ENCODE measurements around the gene SLC7A1. TPM values are rescaled to one million over a fixed set of nuclear protein-coding genes. Genes with fewer than 3 reads are reported as not detected.
"Not testable (repeated sequence)": the region's sequence is repeated elsewhere in the genome, so short reads cannot be mapped to it uniquely, and the experiment has no call there.

The SLC7A1 gene
- total RNA-seq, result 39.9 and 42.4 TPM in 2 replicates

DNA sequence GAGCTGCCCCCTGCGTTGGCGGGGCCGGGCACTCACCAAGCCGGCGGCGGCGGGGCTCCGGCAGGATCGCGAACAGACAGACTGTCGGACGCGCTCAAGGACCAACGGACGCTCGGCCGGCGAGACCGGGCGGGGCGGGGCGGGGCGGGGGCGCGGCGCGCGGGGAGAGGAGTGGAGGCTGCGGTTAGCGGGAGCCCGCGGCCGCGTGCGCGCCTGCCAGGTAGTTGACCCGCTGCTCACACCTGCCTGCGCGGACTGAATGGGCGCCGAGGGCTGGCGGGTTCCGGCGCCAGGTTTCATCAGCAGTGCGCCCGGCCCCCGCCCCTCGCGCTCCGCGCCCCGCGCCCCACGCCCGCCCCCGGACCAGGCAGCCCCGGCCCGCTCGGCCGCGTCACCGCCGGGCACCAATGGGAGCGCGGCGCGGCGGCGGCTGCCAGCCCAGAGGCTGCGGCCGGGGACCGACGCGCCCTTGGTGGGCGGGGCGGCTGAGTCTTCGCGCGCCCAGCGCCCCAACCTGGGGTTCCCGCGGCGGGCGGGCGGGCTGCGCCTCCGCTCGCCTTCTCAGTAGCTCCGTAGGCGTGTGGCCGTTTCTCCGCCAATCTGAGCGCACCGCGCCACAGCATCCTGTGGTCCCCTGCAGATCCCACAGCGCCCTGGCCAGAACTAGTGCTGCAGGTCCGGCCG lies at the start of gene SLC7A1:
SLC7A1 (minus strand) TSS at position 309 of the 684 bp plus-strand sequence. CDS start 59,500 bp downstream, outside the sequence.
- peaks cover 7% of the 10 kb centered on the region for H3K36me3 ChIP-seq (ENCODE audit: control insufficient read depth, insufficient read depth, low read length)
- no peak for TF ChIP-seq CTCF (IDR thresholded peaks at IDR 0.05; ENCODE audit: insufficient read depth, low read length, severe bottlenecking)
- DNase-seq (ENCODE audit: low read depth), result peak; percentile 69
- H3K27me3 ChIP-seq (ENCODE audit: control insufficient read depth, insufficient read depth, low read length), result no peaks in the 10 kb centered on the region
- H3K4me3 ChIP-seq (ENCODE audit: low read depth, low read length), result peak within 1 kb of the TSS; percentile 89
- FAIRE-seq, result no peak

DNA sequence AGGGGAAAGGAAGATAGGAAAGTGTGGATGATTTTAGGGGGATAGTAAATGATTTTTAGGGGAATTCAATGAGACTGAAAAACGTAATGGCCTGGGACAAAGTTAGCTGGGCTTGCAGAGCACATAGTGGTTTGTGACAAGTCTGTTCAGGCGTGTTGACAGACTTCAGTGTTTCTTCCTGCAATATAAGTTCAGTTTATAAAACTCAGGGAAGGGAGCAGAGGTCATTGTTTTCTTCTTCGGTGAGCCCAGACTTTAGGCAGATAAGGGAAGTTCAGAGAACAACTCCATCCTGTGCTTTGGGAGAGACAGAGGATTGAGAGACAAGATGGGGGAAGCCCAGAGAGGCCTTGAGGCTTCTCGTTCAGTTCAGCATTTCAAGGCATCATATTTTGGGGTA lies 45.2 kb upstream of the SLC7A1 start:
- Histone ChIP-seq H3K27me3 (ENCODE audit: control insufficient read depth, insufficient read depth, low read length) (no peaks in the 10 kb centered on the region), H3K4me3 (ENCODE audit: low read depth, low read length) (no peak overlapping the region), H3K36me3 (ENCODE audit: control insufficient read depth, insufficient read depth, low read length) (no peaks in the 10 kb centered on the region)
- FAIRE-seq (no peak), DNase-seq (ENCODE audit: low read depth) (no peak)
- no peak for TF ChIP-seq CTCF (IDR thresholded peaks at IDR 0.05; ENCODE audit: insufficient read depth, low read length, severe bottlenecking)

DNA sequence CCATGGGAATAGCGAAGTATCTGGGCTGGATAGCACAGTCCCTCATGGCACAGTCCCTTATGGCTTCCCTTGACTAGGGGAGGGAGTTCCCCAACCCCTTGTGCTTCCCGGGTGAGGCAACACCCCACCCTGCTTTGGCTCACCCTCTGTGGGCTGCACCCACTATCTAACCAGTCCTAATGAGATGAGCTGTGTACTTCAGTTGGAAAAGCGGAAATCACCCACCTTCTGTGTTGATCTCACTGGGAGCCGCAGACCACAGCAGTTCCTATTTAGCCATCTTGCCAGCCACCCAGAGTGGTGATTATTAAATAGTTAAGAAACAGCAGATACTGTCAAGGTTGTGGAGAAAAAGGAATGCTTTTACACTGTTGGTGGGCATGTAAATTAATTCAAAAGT lies 41.3 kb upstream of the SLC7A1 start:
- not testable (repeated sequence) for H3K4me3 ChIP-seq (ENCODE audit: low read depth, low read length); FAIRE-seq; DNase-seq (ENCODE audit: low read depth); H3K27me3 ChIP-seq (ENCODE audit: control insufficient read depth, insufficient read depth, low read length); H3K36me3 ChIP-seq (ENCODE audit: control insufficient read depth, insufficient read depth, low read length)

DNA sequence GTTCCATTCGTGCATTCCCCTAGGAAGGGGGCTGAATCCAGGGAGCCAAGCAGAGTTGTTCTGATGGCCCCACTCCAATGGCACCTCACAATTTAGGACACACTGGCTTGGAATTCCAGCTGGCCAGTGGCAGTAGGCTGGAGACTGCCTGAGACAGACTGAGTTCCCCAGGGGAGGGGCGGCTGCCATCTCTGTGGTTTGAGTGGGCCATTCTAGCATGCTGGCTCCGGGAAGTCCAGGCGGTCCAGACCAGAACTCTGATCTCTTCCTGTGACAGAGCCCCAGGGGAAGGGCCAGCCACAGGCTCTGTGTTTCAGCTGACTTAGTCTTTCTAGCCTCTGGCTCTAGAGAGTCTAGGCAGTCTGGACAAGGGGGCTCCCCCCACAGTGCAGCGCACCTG lies 29.5 kb upstream of the SLC7A1 start:
- no peak for DNase-seq (ENCODE audit: low read depth)
- no peak for FAIRE-seq
- TF ChIP-seq CTCF (IDR thresholded peaks at IDR 0.05; ENCODE audit: insufficient read depth, low read length, severe bottlenecking), result no peak

DNA sequence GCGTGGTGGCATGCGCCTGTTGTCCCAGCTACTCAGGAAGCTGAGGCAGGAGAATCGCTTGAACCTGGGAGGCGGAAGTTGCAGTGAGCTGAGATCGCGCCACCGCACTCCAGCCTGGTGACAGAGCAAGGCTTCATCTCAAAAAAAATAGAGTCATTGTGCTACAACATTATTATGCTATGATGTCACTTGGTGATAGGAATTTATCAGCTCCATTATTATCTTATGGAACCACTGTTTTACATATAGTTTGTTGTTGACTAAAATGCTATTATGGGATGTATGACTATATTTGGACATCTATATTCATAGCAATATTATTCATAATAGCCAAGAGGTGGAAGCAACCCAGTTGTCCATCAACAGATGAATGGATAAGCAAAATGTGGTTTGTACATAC lies 26.4 kb upstream of the SLC7A1 start:
- Histone ChIP-seq H3K27me3 (ENCODE audit: control insufficient read depth, insufficient read depth, low read length) (no peaks in the 10 kb centered on the region), H3K36me3 (ENCODE audit: control insufficient read depth, insufficient read depth, low read length) (no peaks in the 10 kb centered on the region), H3K4me3 (ENCODE audit: low read depth, low read length) (no peak overlapping the region)
- FAIRE-seq, result no peak
- no peak for TF ChIP-seq CTCF (IDR thresholded peaks at IDR 0.05; ENCODE audit: insufficient read depth, low read length, severe bottlenecking)
- DNase-seq (ENCODE audit: low read depth), result no peak

More for the DNA sequence above, 29.5 kb upstream of the SLC7A1 start:
- Histone ChIP-seq H3K36me3 (ENCODE audit: control insufficient read depth, insufficient read depth, low read length) (no peaks in the 10 kb centered on the region), H3K27me3 (ENCODE audit: control insufficient read depth, insufficient read depth, low read length) (no peaks in the 10 kb centered on the region), H3K4me3 (ENCODE audit: low read depth, low read length) (no peak overlapping the region)

- FAIRE-seq, result no peak
Measured at GRCh38 chr13:29621051-29621800, 25.7 kb upstream of the SLC7A1 start.

More at GRCh38 chr13:29621051-29621800, 25.7 kb upstream of the SLC7A1 start:
- no peak overlapping the region for H3K4me3 ChIP-seq (ENCODE audit: low read depth, low read length)
- TF ChIP-seq CTCF (IDR thresholded peaks at IDR 0.05; ENCODE audit: insufficient read depth, low read length, severe bottlenecking), result no peak
- peak; percentile 15 for DNase-seq (ENCODE audit: low read depth)
- no peaks in the 10 kb centered on the region for H3K36me3 ChIP-seq (ENCODE audit: control insufficient read depth, insufficient read depth, low read length)
- no peaks in the 10 kb centered on the region for H3K27me3 ChIP-seq (ENCODE audit: control insufficient read depth, insufficient read depth, low read length)
